Measurements from ENCODE around the gene OR2B6.
"Not testable (repeated sequence)": the region's sequence is repeated elsewhere in the genome, so short reads cannot be mapped to it uniquely, and the experiment has no call there.

OR2B6 gene

GRCh38 chr6:27956941-27957340, at the start of gene OR2B6:
Gene OR2B6 (plus strand): TSS chr6:27957241. CDS start chr6:27957241, 0 bp downstream.
- Mint-ChIP-seq H3K36me3 (ENCODE audit: low read depth) (no peaks in the 10 kb centered on the region), H3K4me3 (no peak within 1 kb of the TSS), H3K27me3 (peaks cover 45% of the 10 kb centered on the region), H3K9me3 (no peaks in the 10 kb centered on the region), H3K27ac (no peak within 1 kb of the TSS), H3K4me1 (no peaks in the 10 kb centered on the region)
- ATAC-seq = no peak
- no peak for DNase-seq

- Mint-ChIP-seq H3K36me3 (ENCODE audit: low read depth) (no peaks in the 10 kb centered on the region), H3K9me3 (no peaks in the 10 kb centered on the region), H3K4me3 (no peak overlapping the region), H3K27ac (no peak overlapping the region), H3K4me1 (peaks cover 6% of the 10 kb centered on the region), H3K27me3 (peaks cover 5% of the 10 kb centered on the region)
- no peak for DNase-seq
- no peak for ATAC-seq
These were observed 49.0 kb upstream of the OR2B6 start for GRCh38 chr6:27908017-27908416.

GRCh38 chr6:27911956-27912446, 45.0 kb upstream of the OR2B6 start, which contains the start of gene OR2B2:
Gene OR2B2 (minus strand): TSS chr6:27912396. CDS start chr6:27912319, 77 bp downstream.
- Mint-ChIP-seq H3K27ac (no peak within 1 kb of the TSS), H3K9me3 (no peaks in the 10 kb centered on the region), H3K4me3 (no peak within 1 kb of the TSS), H3K4me1 (peaks cover 3% of the 10 kb centered on the region), H3K36me3 (ENCODE audit: low read depth) (no peaks in the 10 kb centered on the region), H3K27me3 (peaks cover 5% of the 10 kb centered on the region)
- no peak for DNase-seq
- no peak for ATAC-seq

- H3K27me3 Mint-ChIP-seq = peaks cover 23% of the 10 kb centered on the region
- no peaks in the 10 kb centered on the region for H3K9me3 Mint-ChIP-seq
- H3K4me3 Mint-ChIP-seq = no peak overlapping the region
- ATAC-seq = no peak
- no peak for DNase-seq
- H3K36me3 Mint-ChIP-seq (ENCODE audit: low read depth) = no peaks in the 10 kb centered on the region
- no peak overlapping the region for H3K27ac Mint-ChIP-seq
- no peaks in the 10 kb centered on the region for H3K4me1 Mint-ChIP-seq
These were observed 34.1 kb upstream of the OR2B6 start for GRCh38 chr6:27922949-27923348.

GRCh38 chr6:27924179-27924578, 32.9 kb upstream of the OR2B6 start:
- H3K27me3 Mint-ChIP-seq = peaks cover 23% of the 10 kb centered on the region
- no peak for ATAC-seq
- H3K4me1 Mint-ChIP-seq = no peaks in the 10 kb centered on the region
- no peaks in the 10 kb centered on the region for H3K36me3 Mint-ChIP-seq (ENCODE audit: low read depth)
- no peak overlapping the region for H3K4me3 Mint-ChIP-seq
- DNase-seq = no peak
- no peak overlapping the region for H3K27ac Mint-ChIP-seq
- no peaks in the 10 kb centered on the region for H3K9me3 Mint-ChIP-seq

- peaks cover 26% of the 10 kb centered on the region for H3K27me3 Mint-ChIP-seq
- not testable (repeated sequence) for H3K4me1 Mint-ChIP-seq; H3K36me3 Mint-ChIP-seq (ENCODE audit: low read depth); H3K4me3 Mint-ChIP-seq; DNase-seq; H3K27ac Mint-ChIP-seq; ATAC-seq; H3K9me3 Mint-ChIP-seq
These were observed 29.0 kb upstream of the OR2B6 start for GRCh38 chr6:27928041-27928440.

GRCh38 chr6:27929930-27930329, 27.1 kb upstream of the OR2B6 start:
- H3K9me3 Mint-ChIP-seq; DNase-seq; H3K4me3 Mint-ChIP-seq; ATAC-seq; H3K36me3 Mint-ChIP-seq (ENCODE audit: low read depth); H3K4me1 Mint-ChIP-seq; H3K27ac Mint-ChIP-seq: not testable (repeated sequence)
- H3K27me3 Mint-ChIP-seq = peaks cover 21% of the 10 kb centered on the region

- Mint-ChIP-seq H3K4me1 (no peaks in the 10 kb centered on the region), H3K4me3 (no peak overlapping the region), H3K27ac (no peak overlapping the region), H3K36me3 (ENCODE audit: low read depth) (peaks cover 2% of the 10 kb centered on the region), H3K9me3 (peaks cover 6% of the 10 kb centered on the region), H3K27me3 (peaks cover 15% of the 10 kb centered on the region)
- DNase-seq (no peak), ATAC-seq (no peak)
These were observed 25.8 kb upstream of the OR2B6 start for GRCh38 chr6:27931209-27931608.

- ATAC-seq (no peak), DNase-seq (no peak)
- H3K9me3 Mint-ChIP-seq = no peaks in the 10 kb centered on the region
- H3K36me3 Mint-ChIP-seq (ENCODE audit: low read depth) = no peaks in the 10 kb centered on the region
- no peaks in the 10 kb centered on the region for H3K4me1 Mint-ChIP-seq
- H3K27me3 Mint-ChIP-seq = peaks cover 49% of the 10 kb centered on the region
- H3K27ac Mint-ChIP-seq = no peak overlapping the region
- no peak overlapping the region for H3K4me3 Mint-ChIP-seq
These were observed 16.3 kb upstream of the OR2B6 start for GRCh38 chr6:27940766-27941165.

GRCh38 chr6:27943072-27943471, 14.0 kb upstream of the OR2B6 start:
- not testable (repeated sequence) for H3K36me3 Mint-ChIP-seq (ENCODE audit: low read depth)
- H3K27me3 Mint-ChIP-seq = peaks cover 41% of the 10 kb centered on the region

GRCh38 chr6:27948237-27948636, 8.8 kb upstream of the OR2B6 start:
- H3K36me3 Mint-ChIP-seq (ENCODE audit: low read depth) = no peaks in the 10 kb centered on the region
- peaks cover 26% of the 10 kb centered on the region for H3K27me3 Mint-ChIP-seq
- no peak overlapping the region for H3K27ac Mint-ChIP-seq
- ATAC-seq (no peak), DNase-seq (no peak)
- H3K4me3 Mint-ChIP-seq = no peak overlapping the region
- H3K4me1 Mint-ChIP-seq = no peaks in the 10 kb centered on the region
- H3K9me3 Mint-ChIP-seq = no peaks in the 10 kb centered on the region

More at GRCh38 chr6:27943072-27943471, 14.0 kb upstream of the OR2B6 start:
- H3K4me3 Mint-ChIP-seq, ATAC-seq, H3K4me1 Mint-ChIP-seq, H3K27ac Mint-ChIP-seq, DNase-seq, H3K9me3 Mint-ChIP-seq: not testable (repeated sequence)

- no peak for ATAC-seq
- Mint-ChIP-seq H3K27me3 (peaks cover 32% of the 10 kb centered on the region), H3K9me3 (no peaks in the 10 kb centered on the region), H3K27ac (no peak overlapping the region), H3K4me3 (no peak overlapping the region), H3K36me3 (ENCODE audit: low read depth) (no peaks in the 10 kb centered on the region), H3K4me1 (no peaks in the 10 kb centered on the region)
- DNase-seq = no peak
These were observed 6.0 kb upstream of the OR2B6 start for GRCh38 chr6:27951040-27951439.

- DNase-seq (no peak), ATAC-seq (no peak)
- Mint-ChIP-seq H3K4me3 (no peak overlapping the region), H3K4me1 (no peaks in the 10 kb centered on the region), H3K27ac (no peak overlapping the region), H3K36me3 (ENCODE audit: low read depth) (no peaks in the 10 kb centered on the region), H3K9me3 (no peaks in the 10 kb centered on the region), H3K27me3 (peaks cover 41% of the 10 kb centered on the region)
These were observed 475 bp downstream of the OR2B6 start for GRCh38 chr6:27957516-27957915.

GRCh38 chr6:27962506-27962905, 5.5 kb downstream of the OR2B6 start:
- ATAC-seq = no peak
- Mint-ChIP-seq H3K4me3 (no peak overlapping the region), H3K4me1 (no peaks in the 10 kb centered on the region), H3K9me3 (peaks cover 4% of the 10 kb centered on the region), H3K27me3 (peaks cover 24% of the 10 kb centered on the region), H3K27ac (no peak overlapping the region), H3K36me3 (ENCODE audit: low read depth) (no peaks in the 10 kb centered on the region)
- no peak for DNase-seq

- H3K9me3 Mint-ChIP-seq = peaks cover 18% of the 10 kb centered on the region
- H3K4me3 Mint-ChIP-seq = no peak overlapping the region
- no peak overlapping the region for H3K27ac Mint-ChIP-seq
- peaks cover 24% of the 10 kb centered on the region for H3K27me3 Mint-ChIP-seq
- ATAC-seq = no peak
- no peak for DNase-seq
- H3K36me3 Mint-ChIP-seq (ENCODE audit: low read depth) = no peaks in the 10 kb centered on the region
- H3K4me1 Mint-ChIP-seq = no peaks in the 10 kb centered on the region
These were observed 9.0 kb downstream of the OR2B6 start for GRCh38 chr6:27966044-27966443.

GRCh38 chr6:27966816-27967426, 9.9 kb downstream of the OR2B6 start:
- Mint-ChIP-seq H3K4me1 (no peaks in the 10 kb centered on the region), H3K9me3 (peaks cover 18% of the 10 kb centered on the region), H3K27me3 (peaks cover 28% of the 10 kb centered on the region), H3K4me3 (no peak overlapping the region), H3K27ac (no peak overlapping the region), H3K36me3 (ENCODE audit: low read depth) (no peaks in the 10 kb centered on the region)
- ATAC-seq = no peak
- no peak for DNase-seq
